SK-N-SH treated with all-trans-retinoic acid at 6 μM for 48 hours (cell line): ENCODE data around the gene VMP1.

Experiments
- ATAC-seq: fragments of 200-7000 bp; cut with Tn5 transposase; 3 replicates; pipeline ENCODE4 v1.9.1; 2020; ENCODE audit warnings: mild to moderate bottlenecking, moderate library complexity
- ARNTL ChIP-seq: fragments of 450-650 bp; formaldehyde crosslinking; IDR thresholded peaks from 2 replicates; pipeline ENCODE4 v1.5.0; 2020; ENCODE audit warnings: low read depth, mild to moderate bottlenecking, moderate library complexity, borderline replicate concordance
- BACH2 ChIP-seq: fragments of 250-450 bp; sonication (Bioruptor Pico); IDR thresholded peaks from 2 replicates; pipeline ENCODE4 v1.9.0; 2021; ENCODE audit warnings: mild to moderate bottlenecking, borderline replicate concordance
- CSDC2 ChIP-seq: fragments of 250-450 bp; sonication (Bioruptor Pico); IDR thresholded peaks from 2 replicates; pipeline ENCODE4 v1.5.0; 2020; ENCODE audit warnings: mild to moderate bottlenecking, moderate library complexity
- GLIS3 ChIP-seq: fragments of 250-450 bp; sonication (Bioruptor Pico); IDR thresholded peaks from 2 replicates; pipeline ENCODE4 v1.5.0; 2020; ENCODE audit warnings: mild to moderate bottlenecking, moderate library complexity
- ISL1 ChIP-seq: fragments of 250-450 bp; sonication (Bioruptor Pico); IDR thresholded peaks from 2 replicates; pipeline ENCODE4 v2.1.2; 2022; ENCODE audit warnings: mild to moderate bottlenecking, moderate library complexity
- OSR1 ChIP-seq: fragments of 250-450 bp; sonication (Bioruptor Pico); IDR thresholded peaks from 2 replicates; pipeline ENCODE4 v1.8.0; 2022; ENCODE audit warnings: moderate library complexity, mild to moderate bottlenecking, inconsistent platforms
- PPARA ChIP-seq: fragments of 250-450 bp; sonication (Bioruptor Pico); IDR thresholded peaks from 2 replicates; pipeline ENCODE4 v1.5.0; 2020; ENCODE audit warnings: mild to moderate bottlenecking, borderline replicate concordance
- RARB ChIP-seq: fragments of 250-450 bp; sonication (Bioruptor Pico); IDR thresholded peaks from 2 replicates; pipeline ENCODE4 v1.8.0; 2021; ENCODE audit warnings: mild to moderate bottlenecking, moderate library complexity
- SNAI2 ChIP-seq: fragments of 250-450 bp; sonication (Bioruptor Pico); IDR thresholded peaks from 2 replicates; pipeline ENCODE4 v1.5.0; 2020; ENCODE audit warnings: mild to moderate bottlenecking, moderate library complexity
- TCF4 ChIP-seq: fragments of 250-450 bp; sonication (Bioruptor Pico); IDR thresholded peaks from 2 replicates; pipeline ENCODE4 v1.8.0; 2021; ENCODE audit warnings: mild to moderate bottlenecking, moderate library complexity, borderline replicate concordance
- TOX ChIP-seq: fragments of 250-450 bp; sonication (Bioruptor Pico); IDR thresholded peaks from 2 replicates; pipeline ENCODE4 v1.8.0; 2021; ENCODE audit warnings: mild to moderate bottlenecking, moderate library complexity, borderline replicate concordance
- ZC3H10 ChIP-seq: fragments of 250-450 bp; sonication (Bioruptor Pico); IDR thresholded peaks from 2 replicates; pipeline ENCODE4 v1.5.1; 2021; ENCODE audit warnings: mild to moderate bottlenecking, moderate library complexity
- ZFP3 ChIP-seq: fragments of 250-450 bp; sonication (Bioruptor Pico); IDR thresholded peaks from 2 replicates; pipeline ENCODE4 v1.5.0; 2020; ENCODE audit warnings: mild to moderate bottlenecking, moderate library complexity
- ZFP30 ChIP-seq: fragments of 450-650 bp; formaldehyde crosslinking; IDR thresholded peaks from 2 replicates; pipeline ENCODE4 v1.5.0; 2022; ENCODE audit warnings: mild to moderate bottlenecking, moderate library complexity
- ZNF565 ChIP-seq: fragments of 450-650 bp; formaldehyde crosslinking; conservative IDR thresholded peaks from 2 replicates; pipeline ENCODE4 v1.5.0; 2020; ENCODE audit warnings: low read depth, mild to moderate bottlenecking, moderate library complexity
- ZNF70 ChIP-seq: fragments of 450-650 bp; formaldehyde crosslinking; IDR thresholded peaks from 2 replicates; pipeline ENCODE4 v1.5.0; 2020; ENCODE audit warnings: mild to moderate bottlenecking, moderate library complexity
- ZNF8 ChIP-seq: fragments of 450-650 bp; formaldehyde crosslinking; IDR thresholded peaks from 2 replicates; pipeline ENCODE4 v1.5.0; 2020; ENCODE audit warnings: mild to moderate bottlenecking, moderate library complexity
- TF ChIP-seq, protein P1 (sequence below): fragments of 250-450 bp; sonication (Bioruptor Pico); IDR thresholded peaks from 2 replicates; pipeline ENCODE4 v1.5.0; 2020; ENCODE audit warnings: mild to moderate bottlenecking, moderate library complexity
- TF ChIP-seq, protein P2 (sequence below): fragments of 250-450 bp; sonication (Bioruptor Pico); IDR thresholded peaks from 2 replicates; pipeline ENCODE4 v1.8.0; 2021; ENCODE audit warnings: low read depth, mild to moderate bottlenecking, moderate library complexity, borderline replicate concordance
- TF ChIP-seq, protein P3 (sequence below): fragments of 250-450 bp; sonication (Bioruptor Pico); IDR thresholded peaks from 2 replicates; pipeline ENCODE4 v1.5.1; 2021; ENCODE audit warnings: mild to moderate bottlenecking, moderate library complexity
- TF ChIP-seq, protein P4 (sequence below): fragments of 250-450 bp; sonication (Bioruptor Pico); IDR thresholded peaks from 2 replicates; pipeline ENCODE4 v1.5.1; 2020; ENCODE audit warnings: low read depth, mild to moderate bottlenecking, moderate library complexity
- TF ChIP-seq, protein P5 (sequence below): fragments of 250-450 bp; sonication (Bioruptor Pico); IDR thresholded peaks from 2 replicates; pipeline ENCODE4 v1.8.0; 2020; ENCODE audit warnings: mild to moderate bottlenecking, moderate library complexity, borderline replicate concordance

VMP1 gene

DNA sequence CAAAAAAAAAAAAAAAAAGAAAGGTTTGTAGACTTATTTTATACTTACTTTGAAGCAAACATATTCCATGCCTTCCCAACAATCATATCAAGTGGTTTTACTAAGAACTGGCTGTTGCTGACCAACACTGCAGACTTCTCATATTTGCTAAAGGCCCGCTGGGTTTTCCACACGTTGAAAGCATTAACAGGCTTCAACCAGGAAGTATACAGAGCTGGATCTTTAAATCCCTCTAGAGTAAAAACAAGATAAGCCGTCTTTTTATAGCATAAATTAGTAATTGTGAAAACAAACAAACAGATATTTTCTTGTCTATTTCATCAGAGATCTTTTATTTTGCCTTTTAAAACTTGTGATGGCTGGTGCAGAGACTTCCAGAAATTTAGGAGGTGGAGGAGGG lies 156.2 kb downstream of the VMP1 start:
- ATAC-seq = no peak
- TF ChIP-seq, protein P1, sequence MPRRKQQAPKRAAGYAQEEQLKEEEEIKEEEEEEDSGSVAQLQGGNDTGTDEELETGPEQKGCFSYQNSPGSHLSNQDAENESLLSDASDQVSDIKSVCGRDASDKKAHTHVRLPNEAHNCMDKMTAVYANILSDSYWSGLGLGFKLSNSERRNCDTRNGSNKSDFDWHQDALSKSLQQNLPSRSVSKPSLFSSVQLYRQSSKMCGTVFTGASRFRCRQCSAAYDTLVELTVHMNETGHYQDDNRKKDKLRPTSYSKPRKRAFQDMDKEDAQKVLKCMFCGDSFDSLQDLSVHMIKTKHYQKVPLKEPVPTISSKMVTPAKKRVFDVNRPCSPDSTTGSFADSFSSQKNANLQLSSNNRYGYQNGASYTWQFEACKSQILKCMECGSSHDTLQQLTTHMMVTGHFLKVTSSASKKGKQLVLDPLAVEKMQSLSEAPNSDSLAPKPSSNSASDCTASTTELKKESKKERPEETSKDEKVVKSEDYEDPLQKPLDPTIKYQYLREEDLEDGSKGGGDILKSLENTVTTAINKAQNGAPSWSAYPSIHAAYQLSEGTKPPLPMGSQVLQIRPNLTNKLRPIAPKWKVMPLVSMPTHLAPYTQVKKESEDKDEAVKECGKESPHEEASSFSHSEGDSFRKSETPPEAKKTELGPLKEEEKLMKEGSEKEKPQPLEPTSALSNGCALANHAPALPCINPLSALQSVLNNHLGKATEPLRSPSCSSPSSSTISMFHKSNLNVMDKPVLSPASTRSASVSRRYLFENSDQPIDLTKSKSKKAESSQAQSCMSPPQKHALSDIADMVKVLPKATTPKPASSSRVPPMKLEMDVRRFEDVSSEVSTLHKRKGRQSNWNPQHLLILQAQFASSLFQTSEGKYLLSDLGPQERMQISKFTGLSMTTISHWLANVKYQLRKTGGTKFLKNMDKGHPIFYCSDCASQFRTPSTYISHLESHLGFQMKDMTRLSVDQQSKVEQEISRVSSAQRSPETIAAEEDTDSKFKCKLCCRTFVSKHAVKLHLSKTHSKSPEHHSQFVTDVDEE (CRISPR knock-in tag) = no peak
- TF ChIP-seq TCF4 (CRISPR knock-in tag) (no peak), ZFP3 (CRISPR knock-in tag) (no peak), ARNTL (CRISPR knock-in tag) (no peak), TOX (CRISPR knock-in tag) (no peak), ZFP30 (CRISPR knock-in tag) (no peak), ZNF565 (no peak), ISL1 (CRISPR knock-in tag) (no peak), CSDC2 (CRISPR knock-in tag) (no peak), ZC3H10 (CRISPR knock-in tag) (no peak), RARB (no peak), OSR1 (CRISPR knock-in tag) (no peak), SNAI2 (no peak), GLIS3 (no peak), PPARA (CRISPR knock-in tag) (no peak), ZNF8 (CRISPR knock-in tag) (no peak), BACH2 (CRISPR knock-in tag) (no peak)
- TF ChIP-seq, protein P2, sequence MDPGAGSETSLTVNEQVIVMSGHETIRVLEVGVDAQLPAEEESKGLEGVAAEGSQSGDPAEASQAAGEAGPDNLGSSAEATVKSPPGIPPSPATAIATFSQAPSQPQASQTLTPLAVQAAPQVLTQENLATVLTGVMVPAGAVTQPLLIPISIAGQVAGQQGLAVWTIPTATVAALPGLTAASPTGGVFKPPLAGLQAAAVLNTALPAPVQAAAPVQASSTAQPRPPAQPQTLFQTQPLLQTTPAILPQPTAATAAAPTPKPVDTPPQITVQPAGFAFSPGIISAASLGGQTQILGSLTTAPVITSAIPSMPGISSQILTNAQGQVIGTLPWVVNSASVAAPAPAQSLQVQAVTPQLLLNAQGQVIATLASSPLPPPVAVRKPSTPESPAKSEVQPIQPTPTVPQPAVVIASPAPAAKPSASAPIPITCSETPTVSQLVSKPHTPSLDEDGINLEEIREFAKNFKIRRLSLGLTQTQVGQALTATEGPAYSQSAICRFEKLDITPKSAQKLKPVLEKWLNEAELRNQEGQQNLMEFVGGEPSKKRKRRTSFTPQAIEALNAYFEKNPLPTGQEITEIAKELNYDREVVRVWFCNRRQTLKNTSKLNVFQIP (CRISPR knock-in tag) = no peak
- TF ChIP-seq, protein P3, sequence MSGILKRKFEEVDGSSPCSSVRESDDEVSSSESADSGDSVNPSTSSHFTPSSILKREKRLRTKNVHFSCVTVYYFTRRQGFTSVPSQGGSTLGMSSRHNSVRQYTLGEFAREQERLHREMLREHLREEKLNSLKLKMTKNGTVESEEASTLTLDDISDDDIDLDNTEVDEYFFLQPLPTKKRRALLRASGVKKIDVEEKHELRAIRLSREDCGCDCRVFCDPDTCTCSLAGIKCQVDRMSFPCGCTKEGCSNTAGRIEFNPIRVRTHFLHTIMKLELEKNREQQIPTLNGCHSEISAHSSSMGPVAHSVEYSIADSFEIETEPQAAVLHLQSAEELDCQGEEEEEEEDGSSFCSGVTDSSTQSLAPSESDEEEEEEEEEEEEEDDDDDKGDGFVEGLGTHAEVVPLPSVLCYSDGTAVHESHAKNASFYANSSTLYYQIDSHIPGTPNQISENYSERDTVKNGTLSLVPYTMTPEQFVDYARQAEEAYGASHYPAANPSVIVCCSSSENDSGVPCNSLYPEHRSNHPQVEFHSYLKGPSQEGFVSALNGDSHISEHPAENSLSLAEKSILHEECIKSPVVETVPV = no peak
- TF ChIP-seq, protein P4, sequence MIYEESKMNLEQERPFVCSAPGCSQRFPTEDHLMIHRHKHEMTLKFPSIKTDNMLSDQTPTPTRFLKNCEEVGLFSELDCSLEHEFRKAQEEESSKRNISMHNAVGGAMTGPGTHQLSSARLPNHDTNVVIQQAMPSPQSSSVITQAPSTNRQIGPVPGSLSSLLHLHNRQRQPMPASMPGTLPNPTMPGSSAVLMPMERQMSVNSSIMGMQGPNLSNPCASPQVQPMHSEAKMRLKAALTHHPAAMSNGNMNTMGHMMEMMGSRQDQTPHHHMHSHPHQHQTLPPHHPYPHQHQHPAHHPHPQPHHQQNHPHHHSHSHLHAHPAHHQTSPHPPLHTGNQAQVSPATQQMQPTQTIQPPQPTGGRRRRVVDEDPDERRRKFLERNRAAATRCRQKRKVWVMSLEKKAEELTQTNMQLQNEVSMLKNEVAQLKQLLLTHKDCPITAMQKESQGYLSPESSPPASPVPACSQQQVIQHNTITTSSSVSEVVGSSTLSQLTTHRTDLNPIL (CRISPR knock-in tag) = no peak

DNA sequence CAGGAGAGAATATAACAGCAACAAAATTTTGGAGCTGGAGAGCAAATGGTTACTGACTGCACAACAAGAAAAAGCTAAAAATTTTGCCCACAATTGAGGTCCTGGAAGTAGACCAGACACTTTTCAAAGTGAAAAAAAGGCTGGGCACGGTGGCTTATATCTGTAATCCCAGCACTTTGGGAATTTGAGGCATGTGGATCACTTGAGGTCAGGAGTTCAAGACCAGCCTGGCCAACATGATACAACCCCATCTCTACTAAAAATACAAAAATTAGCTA lies 162.4 kb downstream of the VMP1 start:
- ATAC-seq = no peak
- no peak for TF ChIP-seq ZNF70 (CRISPR knock-in tag)
- TF ChIP-seq, all 23 proteins: peak for 0

DNA sequence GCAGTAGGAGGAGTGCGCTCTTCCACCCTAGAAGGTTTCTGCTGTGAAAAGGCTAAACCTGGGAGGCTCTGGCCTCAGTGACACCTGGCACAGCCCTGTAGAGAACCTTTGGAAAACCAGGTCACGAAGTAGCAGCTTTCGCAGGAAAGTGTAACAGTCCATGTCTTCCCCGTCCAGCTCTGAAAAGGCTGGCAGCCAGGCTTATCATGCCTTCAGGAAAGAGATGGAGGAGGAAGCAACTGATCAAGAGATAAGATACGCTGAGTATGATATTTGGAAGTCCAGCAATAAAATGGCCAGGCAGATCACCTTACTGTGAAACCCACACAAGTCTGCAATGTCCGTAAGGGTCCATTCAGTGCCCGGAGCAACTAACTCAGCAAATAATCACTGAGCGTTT lies 163.0 kb downstream of the VMP1 start:
- no peak; the same call in 1 of the 3 replicates for ATAC-seq
- TF ChIP-seq, protein P2 (CRISPR knock-in tag) = no peak
- TF ChIP-seq, protein P5, sequence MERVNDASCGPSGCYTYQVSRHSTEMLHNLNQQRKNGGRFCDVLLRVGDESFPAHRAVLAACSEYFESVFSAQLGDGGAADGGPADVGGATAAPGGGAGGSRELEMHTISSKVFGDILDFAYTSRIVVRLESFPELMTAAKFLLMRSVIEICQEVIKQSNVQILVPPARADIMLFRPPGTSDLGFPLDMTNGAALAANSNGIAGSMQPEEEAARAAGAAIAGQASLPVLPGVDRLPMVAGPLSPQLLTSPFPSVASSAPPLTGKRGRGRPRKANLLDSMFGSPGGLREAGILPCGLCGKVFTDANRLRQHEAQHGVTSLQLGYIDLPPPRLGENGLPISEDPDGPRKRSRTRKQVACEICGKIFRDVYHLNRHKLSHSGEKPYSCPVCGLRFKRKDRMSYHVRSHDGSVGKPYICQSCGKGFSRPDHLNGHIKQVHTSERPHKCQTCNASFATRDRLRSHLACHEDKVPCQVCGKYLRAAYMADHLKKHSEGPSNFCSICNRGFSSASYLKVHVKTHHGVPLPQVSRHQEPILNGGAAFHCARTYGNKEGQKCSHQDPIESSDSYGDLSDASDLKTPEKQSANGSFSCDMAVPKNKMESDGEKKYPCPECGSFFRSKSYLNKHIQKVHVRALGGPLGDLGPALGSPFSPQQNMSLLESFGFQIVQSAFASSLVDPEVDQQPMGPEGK = no peak
- no peak for TF ChIP-seq ZNF70 (CRISPR knock-in tag)
- TF ChIP-seq, protein P3 = no peak
- TF ChIP-seq OSR1 (CRISPR knock-in tag) = no peak
